Dermis microvascular lymphatic vessel endothelial cell (primary cell): ENCODE measurements around the gene CYP39A1. TPM values are rescaled to one million over a fixed set of nuclear protein-coding genes. Genes with fewer than 3 reads are reported as not detected.

Source experiments
- DNase-seq, 2 donors: peaks; one replicate each; pipeline versions ENCODE4 v3.0.0 to v3.0.0-alpha.2; 2010; ENCODE audit warnings: low read depth in 2 of 2
- total RNA-seq: library from RNA; depleted of rRNA; stranded (reverse); fragments of >200 nt; gene quantifications from 2 replicates; pipeline ENCODE4 v1.2.1, GENCODE V29; 2014

Gene CYP39A1
- total RNA-seq, 1 donor from 2014 or later, result 0.26 TPM

DNA sequence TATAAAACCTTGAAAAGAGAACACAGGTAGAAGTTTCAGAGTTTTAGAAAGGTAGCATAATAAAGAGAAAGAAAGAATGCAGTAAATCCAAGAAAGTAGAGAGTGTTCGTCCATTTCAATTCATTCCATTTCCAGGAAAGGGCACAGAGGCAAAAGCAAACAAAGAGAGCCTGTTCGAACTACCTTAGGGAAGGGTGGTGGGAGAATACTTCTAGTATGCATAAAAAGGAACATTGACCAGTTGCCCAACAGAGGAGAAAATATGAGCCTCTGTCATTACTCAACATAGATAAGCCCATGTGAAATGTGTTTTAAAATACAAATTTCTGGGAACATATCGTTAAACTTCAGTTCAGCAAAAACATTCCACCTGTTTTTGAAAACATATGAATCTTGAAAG, 60.6 kb downstream of the CYP39A1 start:
- no peak for DNase-seq

DNA sequence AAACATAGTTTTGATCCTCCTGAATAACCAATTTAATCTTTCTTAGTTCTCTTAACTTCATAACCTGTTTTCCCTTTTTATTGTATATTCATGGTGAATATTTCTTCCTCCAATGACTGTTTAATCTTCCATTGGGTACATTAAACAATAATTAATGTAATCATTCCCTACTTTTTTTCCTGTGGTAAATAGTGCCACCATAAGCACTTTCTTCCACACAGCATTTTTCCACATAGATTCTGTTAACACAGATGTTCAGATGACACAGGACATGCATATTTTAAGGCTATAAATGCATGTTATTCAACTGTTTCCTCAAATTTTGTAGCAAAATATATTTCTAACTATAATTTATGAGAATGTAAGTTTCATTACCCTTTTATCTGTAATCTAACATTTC, 61.9 kb downstream of the CYP39A1 start:
- no peak for DNase-seq

DNA sequence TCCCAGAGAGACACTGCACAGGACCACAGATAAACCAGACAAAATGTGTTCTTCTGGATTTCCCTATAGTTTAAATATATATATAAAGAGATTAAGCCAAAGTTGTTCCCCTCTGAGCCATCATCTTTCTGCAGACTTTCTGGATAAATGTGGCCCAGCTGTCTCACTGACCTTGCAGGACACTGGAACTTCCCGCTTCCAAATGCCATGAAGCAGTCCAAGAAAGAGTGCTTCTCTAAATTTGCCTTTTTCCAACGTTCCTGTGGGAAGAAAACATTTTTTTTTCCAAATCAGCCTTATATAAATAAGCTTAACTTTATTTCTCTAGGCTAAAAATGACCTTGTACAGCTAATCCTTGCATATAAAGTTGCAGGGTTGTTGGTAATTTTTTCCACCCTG, 65.7 kb downstream of the CYP39A1 start:
- DNase-seq, result no peak

DNA sequence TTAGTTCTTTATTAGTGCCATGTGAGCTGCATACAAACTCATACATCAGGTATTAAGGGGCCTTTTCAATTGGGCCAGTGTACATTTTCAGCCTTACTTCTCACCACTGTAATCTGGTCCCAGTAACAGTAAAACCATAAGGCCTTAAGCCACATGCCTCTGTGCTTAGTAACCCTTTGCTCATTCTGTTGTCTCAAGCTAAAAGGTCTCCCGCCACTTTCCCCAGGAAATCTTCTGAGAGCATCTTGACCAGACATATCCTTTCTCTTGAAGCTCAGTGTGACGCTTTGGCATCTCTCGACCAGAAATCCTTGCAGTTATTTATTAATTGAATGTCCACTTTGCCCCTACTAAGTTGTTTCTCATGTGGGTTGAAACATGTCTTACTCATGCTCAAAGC, 68.0 kb downstream of the CYP39A1 start:
- no peak for DNase-seq

DNA sequence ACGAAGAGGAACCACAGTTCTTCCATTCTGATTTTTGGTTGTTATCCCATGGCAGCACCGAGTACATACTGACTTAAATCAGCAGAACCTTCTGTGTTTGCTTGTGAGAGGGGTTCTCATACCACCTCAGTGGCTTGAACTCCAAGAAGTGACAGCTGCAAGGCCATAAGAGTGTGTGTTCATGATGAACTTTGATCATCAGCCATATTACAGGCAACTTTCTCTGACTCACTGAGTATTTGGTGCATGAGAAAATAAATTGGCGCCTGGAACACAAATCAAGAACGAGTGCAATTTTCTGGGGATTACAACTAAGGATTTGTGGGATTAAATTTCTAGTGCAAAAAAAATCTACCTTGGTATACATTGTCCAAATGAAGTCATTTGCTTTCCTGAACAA, 68.9 kb downstream of the CYP39A1 start:
- no peak for DNase-seq

DNA sequence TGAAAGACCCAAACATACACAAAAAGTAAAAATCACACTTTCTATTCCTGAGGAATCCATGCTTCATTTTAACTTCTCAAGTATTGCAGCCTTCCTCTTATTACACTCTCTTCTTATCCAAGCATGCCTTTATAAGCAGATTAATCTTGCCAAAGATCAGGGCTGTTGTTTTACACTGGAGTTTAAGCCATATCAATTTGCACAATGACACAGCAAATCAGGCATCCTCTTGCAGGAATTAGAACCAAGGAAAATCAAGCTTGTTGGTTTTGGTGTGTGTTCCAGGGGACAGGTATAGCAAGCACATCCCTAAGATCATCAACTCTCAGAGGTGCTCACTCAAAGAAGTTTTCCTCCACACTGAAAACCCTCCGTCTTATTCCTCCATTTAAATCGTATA, 69.5 kb downstream of the CYP39A1 start:
- no peak for DNase-seq

DNA sequence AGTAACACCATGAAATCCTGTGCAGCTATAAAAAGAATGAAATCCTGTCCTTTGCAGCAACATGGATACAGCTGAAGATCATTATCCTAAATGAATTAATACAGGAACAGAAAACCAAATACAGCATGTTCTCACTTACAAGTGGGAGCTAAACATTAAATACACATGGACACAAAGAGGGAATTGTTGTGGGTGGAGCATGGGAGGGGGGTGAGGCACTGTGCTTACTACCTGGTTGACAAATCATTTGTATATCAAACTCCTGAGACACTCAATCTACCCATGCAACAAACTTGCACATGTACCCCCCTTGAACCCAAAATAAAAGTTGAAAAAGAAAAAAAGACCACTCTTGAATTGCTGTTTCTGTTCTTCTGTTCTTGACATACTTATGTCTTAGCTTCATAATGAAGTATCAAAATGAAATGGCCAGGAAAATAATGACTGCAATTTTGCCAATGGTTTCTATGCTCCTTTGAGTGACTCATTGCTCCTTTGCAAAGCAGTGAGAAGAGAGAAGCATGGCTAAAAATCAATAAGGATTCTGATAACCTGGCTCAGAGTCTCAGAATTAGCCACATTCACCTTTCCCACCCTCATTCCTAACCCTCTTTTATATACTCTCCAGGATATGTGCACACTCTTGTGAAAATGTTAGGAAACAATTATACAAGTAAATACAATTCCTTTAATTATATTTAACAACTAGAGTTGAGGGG, 71.0 kb downstream of the CYP39A1 start:
- DNase-seq, result no peak

DNA sequence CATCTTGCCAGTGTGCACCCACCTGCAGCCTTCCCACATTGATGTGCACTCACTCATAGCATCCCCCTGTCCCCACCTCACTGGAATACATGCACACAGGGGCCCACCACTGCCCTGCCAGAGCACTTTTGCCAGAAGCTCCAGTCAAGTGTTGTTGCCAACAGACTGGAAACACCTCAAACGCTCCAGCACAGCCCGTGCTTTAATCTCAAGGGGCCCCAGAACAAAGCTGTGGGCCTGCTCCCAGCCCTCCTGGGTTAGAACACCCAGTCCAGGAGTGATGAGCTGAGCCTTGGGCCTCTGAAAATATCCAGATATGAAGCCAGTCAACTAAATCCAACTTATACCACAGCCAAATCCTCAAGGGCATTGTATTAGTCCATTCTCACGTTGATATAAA, 77.1 kb downstream of the CYP39A1 start:
- DNase-seq, result no peak

DNA sequence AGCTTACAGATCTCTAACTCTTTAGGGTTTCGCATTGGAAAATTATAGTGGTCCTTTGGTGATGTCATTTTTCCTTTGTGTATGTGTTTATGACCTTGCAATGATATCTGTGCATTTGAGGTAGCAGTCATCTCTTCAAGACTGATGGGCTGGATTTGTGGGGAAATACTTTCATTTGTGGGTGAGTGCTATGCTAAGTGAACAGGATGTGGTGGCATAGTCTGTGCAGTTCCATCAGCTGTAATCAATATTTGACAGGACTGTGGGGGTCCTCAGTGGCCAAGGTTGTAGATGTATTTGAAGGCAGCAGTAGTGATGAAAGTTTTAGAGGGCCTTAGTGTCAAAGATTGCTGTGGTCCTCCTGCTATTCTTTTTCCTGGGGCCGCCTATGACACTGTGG, 79.5 kb downstream of the CYP39A1 start:
- no peak for DNase-seq

DNA sequence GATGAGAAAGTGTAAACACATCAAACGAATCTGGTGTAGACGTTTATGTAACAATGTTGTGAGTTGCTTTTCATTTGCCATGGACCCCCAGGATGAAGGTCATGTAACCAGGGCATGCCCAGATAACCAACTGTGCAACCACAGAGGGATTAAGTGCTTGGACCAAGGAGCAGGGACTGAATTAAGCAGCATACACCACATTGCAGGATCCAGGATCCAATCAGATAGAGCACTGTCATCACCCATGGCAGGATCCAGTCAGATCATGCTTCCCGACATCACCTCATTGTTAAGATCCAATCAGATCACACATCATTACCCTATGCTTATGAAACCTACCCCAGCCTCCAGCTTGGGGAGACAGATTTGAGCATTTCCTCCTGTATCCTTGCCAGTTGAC, 87.1 kb downstream of the CYP39A1 start:
- DNase-seq, result no peak

DNA sequence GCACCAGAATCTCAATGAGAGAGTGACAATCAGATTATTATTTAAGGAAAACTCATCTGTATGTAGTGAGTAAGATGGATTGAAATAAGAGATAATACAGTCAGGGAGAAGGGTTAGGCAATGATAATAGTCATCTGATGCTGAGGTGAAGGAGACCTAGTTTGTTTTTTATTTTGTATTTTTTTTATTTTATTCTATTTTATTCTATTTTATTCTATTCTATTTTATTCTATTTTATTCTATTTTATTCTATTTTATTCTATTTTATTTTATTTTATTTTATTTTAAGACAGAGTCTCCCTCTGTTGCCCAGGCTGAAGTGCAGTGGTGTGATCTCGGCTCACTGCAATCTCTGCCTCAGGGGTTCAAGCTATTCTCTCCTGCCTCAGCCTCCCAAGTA, 88.7 kb downstream of the CYP39A1 start:
- no peak for DNase-seq

DNA sequence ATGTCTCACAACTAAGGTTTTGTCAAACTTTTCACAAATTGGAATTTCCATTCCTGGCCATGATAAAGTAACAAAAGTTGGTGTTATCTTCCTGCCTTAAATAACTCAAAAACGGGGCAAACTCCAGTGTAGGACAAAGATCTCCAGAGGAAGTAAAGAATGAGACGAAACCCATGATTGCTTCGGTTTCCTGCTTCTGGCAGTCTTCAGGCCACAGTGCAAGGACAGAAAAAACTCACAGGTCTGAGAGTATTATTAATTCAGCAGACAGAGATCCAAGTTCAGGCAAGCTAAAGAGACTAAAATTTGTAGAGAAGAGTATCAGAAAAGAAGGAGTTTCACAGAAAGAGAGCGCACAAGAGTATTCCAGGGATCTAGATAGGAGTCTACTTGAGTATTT, 96.6 kb downstream of the CYP39A1 start:
- no peak for DNase-seq

DNA sequence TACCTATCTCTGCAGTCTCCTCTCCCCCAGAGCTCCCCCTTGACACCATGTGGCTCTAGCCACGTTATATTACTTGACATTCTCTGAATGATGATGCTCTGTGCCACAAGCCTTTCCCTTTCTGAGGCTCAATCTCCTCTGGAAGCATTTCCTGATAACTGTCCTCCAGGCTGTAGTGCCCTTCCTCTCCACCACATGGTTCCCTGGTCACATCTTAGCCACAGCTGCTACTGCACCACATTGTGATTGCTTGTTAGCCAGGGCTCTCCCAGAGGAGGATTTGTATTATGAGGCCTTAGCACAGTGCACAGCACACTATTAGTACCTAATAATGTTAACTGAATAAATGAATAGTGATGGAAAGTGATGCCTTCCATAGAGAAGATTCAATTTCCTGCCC, 97.5 kb downstream of the CYP39A1 start:
- no peak for DNase-seq

DNA sequence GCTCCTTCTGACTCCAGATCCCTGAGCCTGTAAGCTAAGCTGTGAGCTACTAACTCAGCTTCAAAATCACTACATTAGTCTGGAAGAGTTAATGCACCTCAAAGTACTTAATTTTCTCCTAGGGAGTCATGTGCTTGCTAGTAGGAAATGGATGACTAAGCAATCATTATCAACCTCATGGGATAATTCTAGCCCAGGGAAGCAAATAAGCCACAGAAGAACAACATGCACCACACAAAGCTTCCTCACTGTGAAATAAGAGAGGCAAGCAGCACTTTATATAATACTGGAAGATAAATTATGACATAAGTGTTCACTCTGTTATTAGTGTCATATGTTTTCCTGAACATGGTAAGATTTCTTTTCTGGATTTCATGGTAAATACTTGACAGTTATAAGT, 103.5 kb downstream of the CYP39A1 start:
- DNase-seq, result no peak

DNA sequence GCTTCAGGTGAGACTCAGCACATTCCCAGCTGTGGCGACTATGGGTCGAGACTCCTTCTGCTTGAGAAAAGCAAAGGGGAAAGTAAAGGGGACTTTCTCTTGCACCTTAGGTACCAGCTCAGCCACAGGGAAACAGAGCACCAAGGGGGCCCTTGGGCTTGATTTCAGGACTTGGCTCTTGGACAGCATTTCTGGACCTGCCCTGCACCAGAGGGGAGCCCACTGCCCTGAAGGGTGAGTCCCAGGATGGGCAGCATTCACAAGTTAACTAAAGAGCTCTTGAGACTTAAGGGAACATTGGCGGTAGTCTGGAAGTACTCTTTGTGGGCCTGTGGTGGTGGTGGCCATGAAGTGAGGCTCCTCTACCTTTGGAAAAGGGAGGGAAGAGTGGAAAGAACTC, 111.1 kb downstream of the CYP39A1 start:
- DNase-seq, result no peak

DNA sequence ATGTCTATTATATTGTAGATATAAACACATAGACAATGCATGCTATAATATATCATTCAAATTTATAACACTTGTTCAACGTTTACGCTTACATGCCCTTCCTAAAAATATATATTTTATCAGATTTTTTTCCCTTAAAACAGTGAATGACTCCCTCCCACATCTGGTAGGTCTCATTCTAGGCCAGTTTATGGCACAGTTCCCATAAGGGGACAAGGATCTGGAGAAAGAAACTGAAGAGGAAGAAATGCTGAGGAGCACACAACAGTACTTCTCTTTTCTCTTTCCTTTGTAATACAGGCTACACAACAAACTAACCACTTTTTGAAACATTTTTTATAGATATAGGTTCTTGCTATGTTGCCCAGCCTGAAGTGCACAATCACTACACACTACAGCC, 112.8 kb downstream of the CYP39A1 start:
- DNase-seq, result no peak

DNA sequence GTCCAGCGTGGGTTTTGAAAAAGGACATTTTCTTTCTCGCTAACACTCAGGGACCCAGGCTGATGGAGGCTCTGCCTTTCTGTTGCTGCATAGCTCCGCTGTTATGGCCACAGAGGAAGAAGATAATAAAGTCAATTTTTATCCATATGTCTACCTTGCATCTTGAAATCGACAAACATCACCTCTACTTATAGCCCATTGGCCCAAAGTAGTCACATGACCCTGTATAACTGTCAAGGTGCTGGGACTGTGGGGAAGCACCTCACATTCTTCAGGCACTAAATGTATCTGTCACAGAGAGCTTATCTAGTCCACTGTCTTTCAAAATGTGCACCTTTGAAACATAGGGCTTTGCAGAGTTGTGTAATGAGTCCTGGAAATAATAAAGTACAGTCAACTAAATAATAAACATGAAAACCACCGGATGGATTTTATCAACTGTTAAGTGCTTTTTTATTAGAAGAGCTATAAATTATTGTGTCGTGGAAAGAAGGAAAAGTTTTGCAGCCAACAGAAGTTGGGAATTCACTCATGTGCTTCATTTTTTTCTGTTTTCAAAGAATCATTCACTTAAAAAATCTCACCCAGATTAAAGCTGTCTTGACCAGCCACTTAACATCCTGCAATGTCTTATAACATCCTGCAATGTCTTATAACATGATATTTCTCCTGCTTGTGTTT, 113.7 kb downstream of the CYP39A1 start:
- no peak for DNase-seq

DNA sequence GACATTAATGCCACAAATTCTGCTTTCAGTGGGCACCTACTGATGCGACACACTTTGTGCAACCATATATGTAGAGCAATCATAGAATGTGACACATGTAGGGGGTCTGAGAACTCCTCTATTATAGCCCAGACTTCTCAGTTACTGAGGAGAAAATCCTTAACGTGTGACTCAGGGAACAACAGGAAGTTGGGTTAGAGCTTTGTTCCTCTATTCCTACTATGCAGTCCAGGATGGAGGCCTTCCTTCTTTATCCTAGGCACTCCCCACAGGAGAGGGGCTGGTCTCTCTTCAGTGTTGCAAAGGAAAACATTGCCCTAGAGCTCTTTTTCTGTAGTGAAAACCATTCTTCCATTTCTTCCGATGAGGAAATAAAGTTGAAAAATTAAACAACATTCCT, 121.7 kb downstream of the CYP39A1 start:
- DNase-seq, result no peak

DNA sequence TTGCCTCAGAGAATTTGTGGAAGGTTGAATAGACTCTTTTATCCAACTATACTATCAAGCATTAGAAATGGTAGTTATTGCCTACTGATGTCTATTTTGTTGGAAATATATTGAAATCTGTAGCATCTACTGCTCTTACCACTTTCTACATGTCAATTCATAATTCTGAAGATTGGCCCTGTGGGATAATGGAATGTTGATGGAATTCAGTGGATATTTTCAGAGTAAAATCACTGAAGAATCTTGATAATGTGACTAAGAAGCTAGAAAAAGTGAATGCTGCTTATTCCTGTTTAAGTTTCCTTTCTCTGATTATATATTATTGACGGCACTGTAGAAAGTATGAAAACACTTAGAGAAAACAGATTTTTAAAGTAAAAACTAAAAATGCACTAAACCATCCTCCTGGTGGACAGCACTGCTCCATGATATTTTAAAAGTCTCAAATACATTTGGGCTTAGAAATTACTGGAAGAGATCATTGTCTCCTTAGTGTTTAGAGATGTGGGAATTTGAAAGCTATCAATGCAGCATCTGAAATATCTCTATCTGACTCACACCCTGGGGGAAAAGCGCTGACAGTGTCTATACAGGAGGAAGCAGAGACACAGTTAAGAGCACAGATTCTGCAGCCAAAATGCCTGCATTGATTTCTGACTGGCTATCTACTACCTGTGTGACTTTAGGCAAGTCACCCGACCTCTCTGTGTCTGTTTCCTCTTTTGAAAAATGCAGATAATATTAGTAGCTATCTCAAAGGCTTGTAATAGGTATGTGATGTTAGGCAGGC, 123.5 kb downstream of the CYP39A1 start:
- no peak for DNase-seq

DNA sequence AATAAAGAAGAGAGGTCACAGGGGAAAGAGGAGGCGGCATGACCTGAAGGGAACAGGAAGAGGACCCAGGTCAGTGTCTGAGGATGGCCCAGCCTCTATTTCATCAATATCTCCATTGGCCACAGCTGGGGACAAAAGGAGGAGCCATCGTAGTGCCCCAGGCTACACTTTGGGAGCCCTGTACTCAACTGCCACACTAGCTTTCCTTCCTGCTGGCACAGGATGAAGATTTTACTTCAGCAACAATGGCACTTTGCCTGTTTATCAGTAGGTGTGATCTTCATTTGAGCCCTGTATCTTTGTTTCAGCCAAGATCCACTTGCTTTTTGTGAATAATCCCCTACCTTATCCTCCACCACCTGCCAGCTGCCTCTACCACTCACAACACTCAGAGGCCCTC, 126.0 kb downstream of the CYP39A1 start:
- DNase-seq, result no peak

DNA sequence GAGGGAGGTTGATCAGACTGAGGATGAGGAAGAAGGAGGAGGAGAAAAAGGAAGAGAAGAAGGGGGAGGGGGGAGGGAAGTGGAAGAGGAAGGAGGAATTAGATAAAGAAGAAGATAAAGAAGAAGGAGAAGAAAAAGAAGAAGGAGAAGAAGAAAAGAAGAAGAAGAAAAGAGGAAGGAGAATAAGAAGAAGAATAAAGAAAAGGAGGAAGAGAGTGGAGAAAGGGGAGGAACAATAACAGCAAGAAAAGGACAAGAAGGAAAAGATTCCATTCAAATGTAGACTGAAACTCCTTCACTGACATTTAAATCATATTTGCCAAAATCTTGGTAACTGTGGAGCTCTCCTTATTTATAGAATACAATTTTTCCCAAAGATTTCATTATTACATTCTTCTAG, 127.0 kb downstream of the CYP39A1 start:
- DNase-seq, result no peak

DNA sequence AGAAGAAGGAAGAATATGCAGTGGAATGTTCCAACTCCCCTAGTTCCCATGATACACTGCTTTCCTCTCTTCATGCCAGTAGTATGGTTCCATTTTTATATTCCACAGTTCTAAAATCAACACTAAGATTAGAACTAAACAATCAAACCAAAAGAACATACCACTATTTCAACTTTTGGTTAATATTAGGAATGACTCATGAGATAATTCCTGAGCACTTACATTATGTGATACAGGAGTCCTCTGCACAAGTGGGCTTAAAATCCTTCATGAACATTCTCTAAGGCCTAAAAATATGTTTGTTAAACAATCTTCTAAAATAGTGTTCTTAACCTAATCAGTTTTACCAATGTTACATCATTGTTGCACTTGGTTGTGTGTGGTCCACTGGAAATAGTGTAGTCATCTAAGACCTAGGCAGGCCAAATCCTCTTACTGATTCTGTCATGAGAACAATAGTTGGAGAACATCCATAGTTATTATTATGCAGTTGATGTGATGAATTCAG, 131.1 kb downstream of the CYP39A1 start:
- no peak for DNase-seq

DNA sequence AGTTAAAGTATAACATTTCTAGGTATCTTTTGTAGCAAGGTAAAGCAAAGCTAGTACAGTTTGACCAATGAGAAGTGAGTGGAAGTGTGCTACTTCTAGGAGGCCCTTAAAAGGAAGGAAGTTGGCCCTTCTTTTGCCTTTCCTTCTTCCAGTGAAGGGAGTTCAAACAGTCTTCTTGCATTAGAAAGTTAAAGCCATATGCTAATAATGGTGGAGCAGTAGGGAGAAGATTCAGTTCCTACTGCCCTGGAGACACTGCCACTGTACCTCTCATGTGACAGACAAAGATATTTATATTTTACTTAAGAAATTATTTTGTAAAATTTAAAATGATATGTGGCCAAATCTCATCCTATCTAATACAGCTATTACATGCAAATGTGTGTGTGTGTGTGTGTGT, 135.4 kb downstream of the CYP39A1 start:
- DNase-seq, result no peak
